Activated CD8-positive, alpha-beta memory T cell treated with anti-CD3 and anti-CD28 coated beads for 4 hours (primary cell): ENCODE results near the gene TSPAN7.

Source experiments
- DNase-seq, 2 donors: peaks; one replicate each; pipeline ENCODE4 v3.0.0-alpha.2; 2020; ENCODE audit warnings: low read depth in 2 of 2

Gene TSPAN7

DNA sequence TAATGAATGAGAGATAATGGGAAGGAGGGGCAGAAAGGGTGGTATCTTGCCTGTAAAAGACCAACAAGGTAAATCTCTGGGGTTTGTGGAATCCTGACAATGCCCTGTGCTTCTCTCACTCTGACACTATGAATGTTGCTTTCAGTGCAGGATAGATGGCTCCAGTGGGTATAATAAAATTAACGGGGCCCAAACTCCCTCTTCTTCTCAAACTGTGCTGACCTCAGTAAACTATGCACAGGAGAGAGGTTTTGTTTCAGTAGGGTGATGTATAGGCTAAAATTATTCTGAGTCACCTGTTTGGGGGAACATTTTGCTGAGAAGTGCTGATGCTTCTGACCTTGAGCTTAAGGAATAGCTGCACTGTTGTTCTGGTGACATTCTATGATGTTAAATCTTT lies 82.6 kb downstream of the TSPAN7 start:
- DNase-seq: no peak

DNA sequence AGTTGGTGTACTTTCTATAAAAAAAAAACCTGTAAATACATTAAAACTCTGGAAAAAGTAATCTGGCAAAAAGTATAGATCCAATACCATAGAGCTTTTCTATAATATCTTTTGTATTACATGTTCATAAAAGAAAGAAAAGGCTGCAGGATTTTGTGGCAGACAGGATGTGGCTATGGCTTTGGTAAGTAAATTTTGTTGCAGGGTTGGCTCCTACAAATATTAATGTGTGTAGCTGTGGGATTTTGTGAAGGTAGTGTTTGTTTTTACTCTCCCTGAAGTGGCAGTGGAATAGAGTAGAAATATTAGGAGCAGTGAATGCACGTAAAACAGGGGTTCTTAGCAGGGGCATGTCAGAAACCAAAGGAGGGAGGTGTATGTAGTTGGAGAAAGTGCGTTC lies 84.8 kb downstream of the TSPAN7 start:
- no peak for DNase-seq

DNA sequence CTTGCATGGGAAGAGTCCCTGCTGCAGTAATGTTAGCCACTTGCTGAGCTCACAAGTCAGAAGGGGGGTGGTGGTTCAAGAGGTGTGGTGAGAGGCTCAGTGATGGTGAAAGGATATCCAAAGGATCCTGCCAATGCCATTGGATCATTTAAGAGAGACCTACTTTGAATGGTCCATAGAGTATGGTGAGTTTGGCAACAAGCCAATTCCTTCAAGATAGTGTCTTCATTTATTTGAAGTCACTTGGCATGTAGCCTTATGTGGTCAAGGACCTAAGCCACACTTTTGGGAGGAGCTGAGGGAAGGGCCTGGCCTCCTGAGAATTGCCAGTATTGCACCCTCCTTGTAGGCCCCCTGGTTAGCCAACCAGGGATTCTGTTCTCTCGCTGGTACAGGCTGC lies 87.9 kb downstream of the TSPAN7 start:
- DNase-seq: no peak

DNA sequence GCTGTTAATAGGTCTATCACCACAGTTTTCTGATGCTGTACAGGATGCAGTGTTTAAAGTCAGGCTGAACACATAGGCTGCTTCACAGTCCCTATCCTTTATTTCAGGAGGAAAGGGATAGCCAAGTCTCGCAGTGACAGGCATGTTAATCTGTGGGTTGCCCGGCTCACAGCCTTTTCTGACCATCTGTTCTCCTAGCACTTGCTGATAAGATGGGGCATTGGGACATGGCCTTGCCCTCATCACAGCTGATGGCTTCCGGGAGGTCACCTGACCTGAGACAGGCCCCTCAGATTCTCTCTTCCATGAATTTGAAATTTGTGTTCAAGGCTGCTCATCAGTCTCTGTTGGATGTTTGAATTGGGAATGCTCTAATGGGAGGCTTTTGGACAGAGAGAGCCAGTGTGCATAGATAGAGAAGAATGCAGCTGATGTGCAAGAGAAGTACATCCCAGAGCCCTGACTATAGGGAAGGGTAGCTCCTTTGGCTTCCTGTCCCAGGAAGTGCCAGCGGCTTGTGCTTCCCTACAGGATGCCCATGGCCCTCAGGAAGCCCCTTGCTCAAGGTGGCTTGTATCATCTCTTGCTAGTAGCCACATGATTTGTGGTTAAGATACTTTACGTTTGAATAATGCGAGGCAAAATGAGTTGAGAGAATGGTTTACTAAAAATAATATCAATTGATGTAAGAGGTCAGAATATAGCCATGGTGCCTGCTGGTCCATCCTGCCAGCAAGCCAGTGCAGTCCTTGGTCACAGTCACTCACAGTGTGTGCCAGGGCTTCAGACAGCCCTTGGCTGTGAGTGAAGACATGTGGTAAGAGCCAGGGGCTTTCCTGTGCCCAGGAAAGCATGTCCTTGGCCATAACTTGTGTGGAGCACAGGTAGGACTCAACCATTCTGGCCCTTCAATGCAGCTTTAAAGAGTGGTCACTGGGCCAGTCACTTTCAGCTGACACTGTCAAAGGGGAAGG lies 88.6 kb downstream of the TSPAN7 start:
- DNase-seq: no peak

DNA sequence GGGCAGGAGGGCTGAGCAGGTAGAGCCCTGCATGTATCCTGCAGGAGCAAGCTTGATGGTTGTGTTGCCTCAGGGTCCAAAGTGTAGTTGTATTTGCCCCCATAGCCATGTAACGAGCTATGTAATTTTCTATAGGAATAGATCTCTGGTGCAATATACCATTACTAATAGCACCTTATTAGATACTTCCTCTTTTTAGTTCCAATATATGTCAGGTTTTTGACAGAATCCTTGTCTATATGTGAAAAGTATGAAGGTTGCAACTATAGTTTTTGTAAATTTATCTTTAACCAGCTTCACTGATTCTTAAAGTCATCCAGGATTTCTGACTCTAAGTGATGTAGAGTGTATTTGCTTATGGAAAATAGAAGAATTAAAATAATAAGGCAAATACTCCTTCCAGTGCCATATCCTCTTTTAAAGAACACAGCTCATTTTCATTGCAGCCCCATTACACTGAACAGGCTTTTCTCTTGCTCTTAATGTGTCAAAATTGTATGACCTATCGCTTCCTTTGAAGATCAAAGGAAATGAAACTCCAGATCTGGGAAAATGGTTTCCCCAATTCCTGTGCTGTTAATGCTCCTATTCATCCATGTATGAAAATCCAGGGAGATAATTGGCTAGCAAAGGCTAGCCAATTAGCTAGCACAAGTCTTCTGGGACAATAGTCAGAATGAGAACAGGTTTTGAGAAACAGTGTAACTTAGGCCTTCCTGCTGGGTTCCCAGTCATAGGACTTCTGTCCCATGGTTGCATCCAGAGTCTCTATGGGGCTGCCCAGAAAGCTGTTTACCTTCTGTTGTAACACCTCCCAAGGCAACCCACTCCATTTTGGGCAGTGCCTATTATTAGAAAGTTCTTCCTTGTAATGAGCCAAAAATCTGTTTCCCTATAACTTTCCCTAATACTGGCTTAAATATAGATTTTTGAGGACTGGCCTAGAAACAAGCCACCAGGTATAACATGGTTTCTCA lies 90.6 kb downstream of the TSPAN7 start:
- no peak for DNase-seq

DNA sequence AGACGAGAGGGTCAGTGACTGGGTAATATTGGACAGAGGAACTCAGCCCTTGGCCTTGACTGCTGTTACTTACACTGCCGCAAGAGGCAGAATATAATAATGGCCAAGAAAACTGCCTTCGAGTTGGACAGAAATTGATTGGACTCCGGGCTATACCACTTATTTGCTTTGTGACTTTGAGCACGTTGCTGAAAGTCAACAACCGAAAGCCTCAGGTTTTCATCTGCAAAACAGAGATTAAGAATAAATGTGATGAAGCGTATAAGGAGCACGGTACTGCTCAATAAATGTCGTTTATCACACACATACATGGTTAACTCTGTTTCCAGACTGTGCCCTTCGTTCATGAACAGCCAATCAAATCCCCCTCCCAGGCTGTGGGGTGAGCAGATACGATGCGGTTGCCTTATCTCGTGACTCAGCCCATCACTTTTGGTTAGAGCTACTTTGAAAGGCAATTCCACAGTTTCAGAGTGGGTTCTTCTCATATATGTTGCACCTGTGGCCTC lies 91.6 kb downstream of the TSPAN7 start:
- no peak for DNase-seq

DNA sequence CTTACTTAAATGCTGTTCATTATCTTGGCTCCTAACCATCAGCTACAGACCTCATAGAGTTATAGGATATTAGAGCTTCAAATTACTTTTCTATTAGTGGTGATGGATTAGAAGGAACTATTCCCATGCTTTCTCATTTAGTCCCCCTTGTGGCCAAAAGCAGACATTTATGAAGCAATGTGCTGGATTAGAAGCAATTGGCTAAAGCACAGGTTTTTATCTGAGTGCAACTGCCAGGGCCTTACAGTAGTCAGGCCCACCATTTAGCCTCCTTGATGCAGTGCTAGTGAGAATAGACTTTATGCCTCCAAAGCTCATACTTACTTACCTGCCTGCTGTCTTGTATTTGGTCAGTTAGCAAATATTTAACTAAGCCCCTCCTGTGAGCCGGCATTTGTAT lies 93.0 kb downstream of the TSPAN7 start:
- DNase-seq: no peak

DNA sequence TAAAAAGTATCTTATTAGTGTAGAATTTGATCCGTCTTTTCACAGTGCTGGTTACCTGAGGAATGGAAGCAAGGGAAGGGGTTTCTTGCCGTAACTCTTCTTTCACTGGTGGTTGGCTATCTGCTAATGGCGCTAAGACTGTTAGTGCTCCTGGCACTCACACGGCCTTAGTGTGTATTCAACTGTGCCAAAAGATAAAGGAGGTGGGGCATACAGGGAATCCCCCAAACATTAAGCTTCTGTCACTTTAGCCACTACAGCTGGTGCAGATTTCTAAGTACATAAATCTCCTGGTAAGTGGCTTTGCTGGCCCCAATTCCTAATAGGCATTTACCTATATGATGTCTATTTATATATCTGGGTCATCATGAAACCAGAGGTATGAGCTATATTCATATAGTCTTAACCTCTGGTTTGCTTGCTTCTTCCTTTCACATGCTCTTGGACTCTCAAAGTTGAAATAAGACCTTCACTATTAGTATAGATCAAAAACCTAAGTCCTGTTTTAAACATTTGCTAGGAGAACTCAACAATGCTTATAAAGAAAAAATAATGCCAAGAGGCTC lies 95.1 kb downstream of the TSPAN7 start:
- no peak for DNase-seq

DNA sequence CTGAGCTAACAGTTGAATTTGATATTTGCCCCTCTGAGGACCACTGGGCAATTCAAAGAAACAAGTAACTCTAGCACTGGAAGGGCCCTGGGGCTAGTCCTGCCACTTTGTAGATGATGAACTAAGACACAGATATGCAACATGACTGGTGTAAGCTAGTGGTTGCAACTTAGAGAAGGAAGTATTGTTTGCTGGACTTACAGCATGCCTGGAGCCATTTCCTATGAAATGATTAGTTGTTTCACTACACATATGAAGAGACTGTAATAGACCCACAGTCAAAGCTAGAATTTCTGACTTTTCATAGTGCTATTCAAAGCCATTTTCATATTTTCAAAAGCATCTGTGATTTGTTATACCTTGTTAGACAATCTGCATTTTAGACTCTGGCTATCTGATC lies 96.2 kb downstream of the TSPAN7 start:
- DNase-seq: no peak

DNA sequence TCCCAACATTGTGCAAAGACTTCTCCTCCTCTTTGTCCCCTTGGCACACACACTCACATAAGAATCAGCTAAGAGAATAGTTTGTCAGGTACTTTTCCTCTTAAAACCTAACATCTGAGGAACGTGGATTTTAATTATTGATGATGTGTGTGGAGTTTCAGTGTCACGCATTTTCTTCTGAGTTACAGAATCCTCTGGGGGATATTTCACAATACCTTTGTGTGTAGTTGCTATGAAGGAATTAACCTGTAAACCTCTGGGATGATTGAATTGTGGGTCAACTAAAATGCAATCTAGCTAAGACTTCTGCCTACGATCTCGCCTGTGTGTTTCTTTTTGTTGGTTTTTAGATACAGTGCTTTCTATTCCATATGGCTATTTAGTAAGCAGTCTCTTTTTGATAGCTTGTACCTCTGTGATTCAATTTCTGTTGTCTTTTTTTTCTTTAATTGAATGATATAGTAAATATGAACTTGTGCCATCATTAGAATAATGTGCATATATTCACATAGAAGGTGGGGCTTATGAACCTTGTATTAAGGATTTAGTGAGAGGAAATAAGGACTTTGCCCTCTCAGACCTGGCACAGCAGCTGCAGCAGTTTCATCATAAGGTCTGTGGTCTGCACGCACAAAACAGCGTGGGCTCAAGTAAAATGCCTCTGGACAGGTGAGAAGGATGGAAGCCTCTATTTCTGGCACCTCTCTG lies 99.2 kb downstream of the TSPAN7 start:
- DNase-seq: no peak

DNA sequence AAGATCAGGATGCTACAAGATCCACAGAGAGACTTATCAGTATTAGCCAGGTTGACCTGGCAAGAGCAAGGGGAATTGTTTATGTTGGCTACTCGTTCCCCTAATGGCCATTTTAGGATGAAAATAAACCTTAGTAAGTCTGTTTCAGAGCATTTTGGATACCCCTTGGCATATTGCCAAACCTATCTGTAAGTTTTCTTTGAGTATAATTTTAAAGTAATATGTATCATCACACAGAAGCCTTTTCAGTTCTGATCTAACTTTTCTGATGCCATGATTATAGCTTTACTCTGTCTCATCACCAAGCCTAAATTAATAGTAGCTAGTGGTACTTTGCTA lies 99.7 kb downstream of the TSPAN7 start:
- DNase-seq: no peak

DNA sequence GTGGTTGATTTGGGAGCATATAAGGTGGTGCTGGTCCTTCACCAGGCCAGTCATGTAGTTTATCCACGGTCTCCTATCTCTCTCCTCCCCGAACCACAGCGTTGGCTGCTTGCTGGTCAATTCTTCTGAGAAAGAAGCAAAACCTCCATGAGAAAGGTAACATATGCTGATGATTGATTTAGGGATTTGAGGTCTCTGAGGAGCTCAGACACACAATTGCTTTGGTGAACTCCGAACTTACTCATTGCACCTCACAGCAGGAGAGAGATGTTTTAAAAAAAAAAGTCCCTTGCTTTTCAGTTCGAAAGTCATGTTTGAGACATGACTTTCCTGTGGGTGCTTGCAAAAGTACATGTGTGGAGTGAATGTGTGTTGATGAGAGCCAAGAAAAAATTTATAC lies 100.2 kb downstream of the TSPAN7 start:
- no peak for DNase-seq

DNA sequence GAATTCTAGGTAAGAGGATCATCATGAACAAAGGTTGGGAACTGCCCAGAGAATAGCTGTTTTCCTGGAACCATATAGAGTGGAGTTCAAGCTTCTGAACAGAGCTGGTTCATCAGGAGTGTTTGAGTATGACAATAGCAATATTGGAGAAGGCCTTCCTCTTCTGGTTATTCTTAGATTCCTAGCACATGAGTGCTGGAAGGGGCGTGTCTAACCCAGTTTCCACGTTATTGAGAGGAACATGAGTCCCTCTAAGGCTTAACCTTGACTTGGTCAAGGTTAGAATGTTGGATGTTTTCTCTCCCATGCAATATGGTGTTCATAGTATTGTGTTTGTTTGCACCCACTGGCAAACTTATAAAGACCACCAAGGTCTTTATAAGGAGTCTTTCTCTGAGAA lies 101.3 kb downstream of the TSPAN7 start:
- no peak for DNase-seq

DNA sequence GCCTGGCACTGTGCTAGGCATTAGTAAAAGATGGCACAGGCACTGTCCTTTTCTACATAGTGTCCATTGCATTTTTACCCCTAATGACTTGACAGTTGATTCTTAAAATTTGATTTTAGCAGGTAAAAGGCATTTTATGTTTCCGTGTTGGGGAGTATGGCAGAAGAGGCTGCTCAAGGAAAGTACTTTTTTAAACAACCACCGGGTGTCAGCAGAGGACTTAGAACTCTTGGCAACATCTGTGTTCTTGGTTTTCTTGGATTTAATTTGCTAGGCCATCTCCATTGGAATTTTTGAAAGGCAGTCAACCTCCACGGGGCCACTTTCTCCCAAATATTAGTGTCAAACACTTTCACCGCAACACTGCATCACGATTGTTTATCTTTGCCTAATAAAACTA lies 102.9 kb downstream of the TSPAN7 start:
- DNase-seq: no peak

DNA sequence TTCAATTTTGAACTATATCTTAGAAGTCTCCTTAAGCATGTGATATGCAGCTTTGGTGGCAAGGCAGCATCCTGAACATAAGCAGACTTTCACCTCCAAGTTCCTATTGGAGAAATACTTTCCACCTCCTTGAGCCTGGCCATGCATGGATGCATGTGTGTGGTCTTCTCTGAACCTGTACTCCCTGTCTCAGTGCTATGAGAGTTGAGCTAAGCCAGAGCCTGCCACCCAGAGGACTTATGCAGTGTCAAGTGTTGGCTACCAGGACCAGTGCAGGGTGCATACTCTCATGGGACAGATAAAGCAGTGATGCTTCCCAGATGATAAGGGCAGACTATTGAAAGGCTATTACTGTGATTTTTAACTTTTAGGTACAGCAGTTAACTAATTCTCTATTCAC lies 105.6 kb downstream of the TSPAN7 start:
- DNase-seq: no peak

DNA sequence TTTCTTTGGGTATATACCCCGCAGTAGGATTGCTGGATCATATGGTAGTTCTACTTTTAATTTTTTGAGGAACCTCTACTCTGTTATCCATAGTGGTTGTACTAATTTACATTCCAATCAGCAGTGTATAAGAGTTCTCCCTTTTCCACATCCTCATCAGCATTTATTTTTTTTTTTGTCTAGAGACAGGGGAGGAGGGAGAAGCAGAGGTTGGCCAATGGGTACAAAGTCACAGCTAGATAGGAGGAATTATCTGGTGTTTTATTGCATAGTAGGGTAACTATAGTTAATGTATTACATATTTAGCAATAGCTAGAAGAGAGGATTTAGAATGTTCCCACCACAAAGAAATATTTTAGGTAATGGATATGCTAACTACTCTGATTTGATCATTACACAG lies 107.4 kb downstream of the TSPAN7 start:
- no peak for DNase-seq

DNA sequence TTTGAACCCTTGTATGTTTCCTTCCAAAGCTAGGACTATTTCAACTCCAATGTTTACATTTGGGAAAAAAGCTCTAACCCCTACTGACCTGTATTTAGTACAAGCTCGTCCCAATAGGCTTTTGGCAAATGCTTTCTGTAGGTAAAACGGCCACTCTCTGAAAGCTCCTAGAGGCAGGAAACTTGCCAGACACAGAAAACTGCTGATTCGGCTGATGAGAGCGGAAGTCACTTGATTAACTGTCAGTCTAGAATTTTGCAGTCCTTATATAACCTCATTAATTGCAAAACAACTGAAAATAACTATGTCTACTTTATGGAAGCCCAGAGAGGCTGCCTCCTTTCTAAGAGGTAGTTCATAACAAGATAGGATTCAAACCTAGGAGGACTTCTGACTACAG lies 108.1 kb downstream of the TSPAN7 start:
- no peak for DNase-seq

DNA sequence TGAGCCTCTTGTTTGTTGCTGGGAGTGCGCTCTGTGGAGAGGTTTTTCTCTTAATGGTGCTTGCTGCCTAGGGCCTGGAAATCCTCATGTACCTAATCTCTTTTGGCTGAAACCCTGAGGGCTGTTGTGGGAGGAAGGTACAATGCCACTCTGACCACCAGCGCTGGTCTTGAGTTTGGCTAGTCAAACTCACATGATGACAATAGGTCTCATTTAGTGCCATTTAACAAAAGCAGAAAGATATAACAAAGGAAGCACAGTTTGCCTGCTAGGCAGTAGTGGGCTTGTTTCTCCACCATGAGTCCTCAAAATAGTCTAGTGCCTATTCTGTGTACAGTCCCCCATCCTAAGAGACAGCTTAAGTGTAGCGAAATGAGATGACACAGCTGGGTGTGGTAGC lies 111.3 kb downstream of the TSPAN7 start:
- DNase-seq: no peak

DNA sequence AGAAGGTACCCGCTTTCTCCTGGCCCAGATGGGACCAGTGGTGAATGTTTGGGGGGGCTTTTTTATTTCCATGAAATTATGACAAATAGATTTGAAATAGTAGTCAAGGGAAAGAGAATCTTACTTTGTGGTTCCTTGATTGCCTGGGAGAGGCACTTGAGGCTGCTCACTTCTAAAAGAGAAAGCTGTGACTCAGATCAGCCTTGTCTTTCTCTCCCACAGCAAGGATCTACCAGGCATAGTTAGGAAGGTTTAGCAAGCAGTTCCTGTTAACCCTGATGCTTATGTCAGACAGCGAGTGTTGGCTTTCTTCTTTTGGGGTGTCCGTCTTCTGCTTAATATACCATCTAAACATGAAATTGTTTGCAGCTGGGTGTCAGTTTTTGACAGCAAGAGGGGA lies 114.5 kb downstream of the TSPAN7 start:
- no peak for DNase-seq

DNA sequence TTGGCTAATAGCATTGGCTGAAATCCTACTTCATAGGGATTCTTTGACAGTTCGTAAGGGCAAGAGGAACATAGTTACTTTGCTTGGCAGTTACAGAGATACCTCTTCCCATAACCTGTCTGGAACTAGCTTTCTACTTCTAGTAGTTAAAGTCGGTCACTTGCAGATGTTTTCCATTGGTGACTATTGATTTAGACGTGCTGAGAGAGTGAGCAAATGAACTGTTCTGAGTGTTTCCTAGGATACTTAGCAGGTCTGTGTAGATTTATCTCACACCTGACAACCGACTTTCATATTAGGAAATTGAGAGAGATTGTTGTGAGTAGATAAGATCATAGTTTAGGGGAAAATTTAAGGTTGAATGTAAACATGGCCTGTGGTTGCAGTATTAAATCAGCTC lies 116.8 kb downstream of the TSPAN7 start:
- no peak for DNase-seq

DNA sequence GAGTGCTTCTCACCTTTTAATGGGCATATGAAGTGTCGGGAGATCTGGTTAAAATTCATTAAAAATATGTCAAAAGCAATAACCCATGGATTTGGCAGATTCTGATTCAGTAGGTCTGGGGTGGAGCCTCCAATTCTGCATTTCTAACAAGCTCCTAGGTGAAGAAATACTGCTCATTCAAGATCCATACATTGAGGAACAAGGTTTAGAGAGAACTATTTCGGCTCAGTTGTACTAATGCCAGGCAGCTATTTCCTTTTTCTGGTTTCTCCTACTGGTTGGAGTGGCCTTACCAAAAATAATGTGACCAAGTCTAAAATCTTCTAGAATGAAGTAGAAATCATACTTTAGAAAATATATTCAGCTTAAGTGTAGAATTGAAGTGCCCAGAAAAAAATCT lies 117.5 kb downstream of the TSPAN7 start:
- no peak for DNase-seq

DNA sequence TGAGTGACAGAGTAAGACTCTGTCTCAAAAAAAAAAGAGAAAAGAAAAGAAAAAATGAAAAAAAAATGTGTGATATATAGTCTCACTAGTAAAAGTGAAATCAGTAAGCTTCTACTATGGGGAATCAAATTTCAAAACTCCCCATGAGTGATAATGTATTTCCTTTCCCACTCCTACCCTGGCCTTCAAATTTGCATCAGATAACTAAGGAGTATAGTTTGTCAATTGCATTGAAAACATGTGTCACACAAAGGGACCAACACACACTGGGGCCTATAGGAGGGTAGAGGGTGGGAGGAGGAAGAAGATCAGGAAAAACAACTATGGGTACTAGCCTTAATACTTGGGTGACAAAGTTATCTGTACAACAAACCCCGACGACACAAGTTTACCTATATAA lies 118.4 kb downstream of the TSPAN7 start:
- DNase-seq: no peak
